Measurements from ENCODE around the gene AFF2.

DNA sequence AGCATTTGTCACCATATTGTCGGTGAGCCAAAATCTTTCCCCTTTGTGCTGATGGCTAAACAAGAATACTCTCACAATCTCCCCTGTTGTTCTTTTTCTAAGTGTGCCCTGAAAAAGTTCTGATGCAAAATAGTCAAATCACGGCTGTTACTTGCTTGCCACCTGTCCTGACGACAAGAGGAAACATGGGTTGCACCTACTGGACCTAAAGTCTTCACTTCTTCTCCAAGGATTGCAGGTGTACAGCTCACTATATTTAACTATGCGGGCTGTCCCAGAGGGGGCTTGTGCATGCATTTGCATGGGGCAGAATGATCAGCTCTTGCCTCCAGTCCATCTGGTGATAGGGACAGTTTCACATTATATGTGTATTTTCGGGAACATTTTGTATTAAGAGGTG is 21.6 kb downstream of the AFF2 start:
- no peak for TF ChIP-seq CTCF (IDR thresholded peaks at IDR 0.05)
- no peak for TF ChIP-seq POLR2A (IDR thresholded peaks at IDR 0.05)
- TF ChIP-seq POLR2AphosphoS5 (IDR thresholded peaks at IDR 0.05) = no peak
